ENCODE results near the gene HHIPL1. TPM values are rescaled to one million over a fixed set of nuclear protein-coding genes. Genes with fewer than 3 reads are reported as not detected.

The HHIPL1 gene
- total RNA-seq, 2 experiments from 2014 or later, result not detected

DNA sequence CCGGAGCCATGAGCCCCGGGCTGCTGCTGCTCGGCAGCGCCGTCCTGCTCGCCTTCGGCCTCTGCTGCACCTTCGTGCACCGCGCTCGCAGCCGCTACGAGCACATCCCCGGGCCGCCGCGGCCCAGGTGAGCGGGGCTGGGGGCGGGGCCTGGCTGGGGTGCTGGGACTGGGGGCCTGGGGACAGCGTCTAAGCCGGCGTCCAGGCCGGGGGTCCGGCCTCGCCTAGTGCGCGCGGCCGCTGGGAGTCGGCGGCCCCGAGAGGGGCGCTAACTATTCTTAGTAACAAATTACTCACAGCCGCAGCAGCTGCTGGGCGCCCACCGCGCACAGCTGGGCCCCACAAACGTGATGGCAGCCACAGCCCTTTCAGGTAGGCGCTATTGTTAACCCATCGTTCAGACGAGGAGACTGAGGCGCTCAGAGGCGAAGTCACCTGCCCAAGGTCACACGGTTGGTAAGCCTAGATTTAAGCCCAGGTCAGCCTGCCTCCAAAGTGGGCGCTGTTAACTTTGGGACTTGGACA is 39.5 kb downstream of the HHIPL1 start:
- ATAC-seq (ENCODE audit: poor library complexity) (peak; percentile 30), DNase-seq (peak in 1 of 14 experiments; percentile 14)
- Mint-ChIP-seq H3K27ac (no peak overlapping the region), H3K36me3 (ENCODE audit: low read depth) (no peaks in the 10 kb centered on the region), H3K4me3 (no peak overlapping the region), H3K4me1 (ENCODE audit: low read depth) (peaks cover 12% of the 10 kb centered on the region), H3K27me3 (peaks cover 25% of the 10 kb centered on the region), H3K9me3 (no peaks in the 10 kb centered on the region)
- TF ChIP-seq, protein P1, sequence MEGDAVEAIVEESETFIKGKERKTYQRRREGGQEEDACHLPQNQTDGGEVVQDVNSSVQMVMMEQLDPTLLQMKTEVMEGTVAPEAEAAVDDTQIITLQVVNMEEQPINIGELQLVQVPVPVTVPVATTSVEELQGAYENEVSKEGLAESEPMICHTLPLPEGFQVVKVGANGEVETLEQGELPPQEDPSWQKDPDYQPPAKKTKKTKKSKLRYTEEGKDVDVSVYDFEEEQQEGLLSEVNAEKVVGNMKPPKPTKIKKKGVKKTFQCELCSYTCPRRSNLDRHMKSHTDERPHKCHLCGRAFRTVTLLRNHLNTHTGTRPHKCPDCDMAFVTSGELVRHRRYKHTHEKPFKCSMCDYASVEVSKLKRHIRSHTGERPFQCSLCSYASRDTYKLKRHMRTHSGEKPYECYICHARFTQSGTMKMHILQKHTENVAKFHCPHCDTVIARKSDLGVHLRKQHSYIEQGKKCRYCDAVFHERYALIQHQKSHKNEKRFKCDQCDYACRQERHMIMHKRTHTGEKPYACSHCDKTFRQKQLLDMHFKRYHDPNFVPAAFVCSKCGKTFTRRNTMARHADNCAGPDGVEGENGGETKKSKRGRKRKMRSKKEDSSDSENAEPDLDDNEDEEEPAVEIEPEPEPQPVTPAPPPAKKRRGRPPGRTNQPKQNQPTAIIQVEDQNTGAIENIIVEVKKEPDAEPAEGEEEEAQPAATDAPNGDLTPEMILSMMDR (IDR thresholded peaks at IDR 0.05), result no peak
- CTCF ChIA-PET, result interaction anchor here (0.7 kb wide), 1 partner anchor 201 kb away, joined by 3 read pairs; no protein-coding TSS in a partner anchor
- Histone ChIP-seq H3K9me3 (ENCODE audit: control insufficient read depth in 1 of 2, insufficient read depth in 1 of 2, low read length in 2 of 2) (peaks cover 0 to 5% of the 10 kb centered on the region in 2 experiments), H3K27me3 (ENCODE audit: control insufficient read depth in 1 of 2, insufficient read depth in 2 of 2, low read length in 2 of 2) (peaks cover 13 to 19% of the 10 kb centered on the region in 2 experiments), H3K4me3 (ENCODE audit: low read length) (peak overlapping the region; percentile 31), H3K4me1 (ENCODE audit: insufficient read depth, low read length) (peaks cover 31% of the 10 kb centered on the region), H3K36me3 (ENCODE audit: insufficient read depth, low read length) (no peaks in the 10 kb centered on the region), H3K27ac (ENCODE audit: low read depth in 1 of 2, low read length in 2 of 2) (no peak overlapping the region)
- POLR2A ChIA-PET, result interaction anchor here (0.9 to 2.3 kb wide), 5 partner anchors 17 to 287 kb away, joined by 3 to 23 read pairs (median 3); partner anchors contain the start of genes CCDC85C, CCNK, EML1 and SETD3
- intact Hi-C loops (cut with DNase I, micrococcal nuclease), result loop anchor here in 1 of 2 experiments (5.0 to 10.0 kb wide), 3 partner anchors 288 to 693 kb away; partner anchors contain the start of gene WDR25

DNA sequence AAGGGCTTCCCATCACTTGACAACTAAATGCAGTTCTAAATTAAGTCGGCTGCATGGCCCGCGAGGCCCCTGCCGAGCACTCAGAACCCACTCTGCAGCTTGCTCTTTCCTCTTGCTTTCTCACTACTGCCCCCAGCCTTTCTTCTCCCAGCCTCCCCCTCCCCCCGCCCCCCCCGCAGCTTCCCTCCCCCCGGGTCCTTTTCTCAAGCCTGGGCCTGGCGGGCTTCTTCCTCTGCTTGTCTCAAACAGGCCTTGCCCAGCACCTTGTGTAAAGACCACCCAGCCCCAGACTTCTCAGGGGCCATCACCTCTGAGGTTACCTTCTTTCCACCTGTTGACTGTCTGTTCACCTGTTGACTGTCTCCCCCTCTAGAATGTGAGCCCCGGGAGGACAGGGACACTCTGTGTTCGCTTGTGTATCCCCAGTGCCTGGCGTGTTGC is 40.2 kb downstream of the HHIPL1 start:
- Histone ChIP-seq H3K4me1 (ENCODE audit: insufficient read depth, low read length) (peaks cover 31% of the 10 kb centered on the region), H3K27me3 (ENCODE audit: control insufficient read depth in 1 of 2, insufficient read depth in 2 of 2, low read length in 2 of 2) (peaks cover 14 to 19% of the 10 kb centered on the region in 2 experiments), H3K4me3 (ENCODE audit: low read length) (no peak overlapping the region), H3K36me3 (ENCODE audit: insufficient read depth, low read length) (no peaks in the 10 kb centered on the region), H3K9me3 (ENCODE audit: control insufficient read depth in 1 of 2, insufficient read depth in 1 of 2, low read length in 2 of 2) (peaks cover 0 to 5% of the 10 kb centered on the region in 2 experiments), H3K27ac (ENCODE audit: low read depth in 1 of 2, low read length in 2 of 2) (no peak overlapping the region)
- Mint-ChIP-seq H3K4me1 (ENCODE audit: low read depth) (peaks cover 12% of the 10 kb centered on the region), H3K4me3 (peak overlapping the region; percentile 85), H3K36me3 (ENCODE audit: low read depth) (no peaks in the 10 kb centered on the region), H3K27me3 (peaks cover 31% of the 10 kb centered on the region), H3K9me3 (no peaks in the 10 kb centered on the region), H3K27ac (no peak overlapping the region)
- intact Hi-C loops (cut with DNase I, micrococcal nuclease), result loop anchor here in 1 of 2 experiments (5.0 to 10.0 kb wide), 2 partner anchors 168 to 530 kb away; no protein-coding TSS in a partner anchor
- ChIA-PET POLR2A (interaction anchor here (2.3 kb wide), 1 partner anchor 81 kb away, joined by 23 read pairs; the partner anchor contains the start of gene CCDC85C), CTCF (no interaction called here)
- ATAC-seq (ENCODE audit: poor library complexity) (no peak), DNase-seq (no peak)
- TF ChIP-seq, protein P1 (IDR thresholded peaks at IDR 0.05), result no peak

DNA sequence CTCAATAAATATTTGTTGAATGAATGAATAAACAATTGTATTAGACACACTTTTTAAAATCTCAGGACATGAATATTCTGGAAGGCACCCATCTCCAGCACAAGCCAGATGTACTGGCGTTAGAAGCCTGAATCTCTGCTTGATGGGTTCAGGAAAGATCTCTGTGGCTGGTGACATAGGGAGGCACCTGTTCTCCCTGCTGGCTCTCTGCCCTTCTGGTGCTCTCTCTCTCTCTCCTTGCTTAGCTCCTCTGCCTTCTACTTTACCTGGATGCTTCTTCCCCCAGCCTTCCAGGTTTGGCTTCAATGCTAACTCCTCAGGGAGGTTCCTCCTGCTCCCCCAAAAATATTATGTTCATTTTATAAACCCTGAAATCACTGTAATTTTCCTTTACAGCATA is 40.7 kb downstream of the HHIPL1 start:
- CTCF ChIA-PET, result no interaction called here
- H3K27me3 ChIP-seq (ENCODE audit: control insufficient read depth in 1 of 2, insufficient read depth in 2 of 2, low read length in 2 of 2), result peaks cover 14 to 19% of the 10 kb centered on the region in 2 experiments
- Mint-ChIP-seq H3K4me3 (peak overlapping the region; percentile 85), H3K27ac (no peak overlapping the region), H3K36me3 (ENCODE audit: low read depth) (no peaks in the 10 kb centered on the region), H3K4me1 (ENCODE audit: low read depth) (peaks cover 12% of the 10 kb centered on the region), H3K9me3 (no peaks in the 10 kb centered on the region), H3K27me3 (peaks cover 31% of the 10 kb centered on the region)
- DNase-seq (no peak), ATAC-seq (ENCODE audit: poor library complexity) (no peak)
- H3K4me3 ChIP-seq (ENCODE audit: low read length), result no peak overlapping the region
- no peak overlapping the region for H3K27ac ChIP-seq (ENCODE audit: low read depth in 1 of 2, low read length in 2 of 2)
- peaks cover 31% of the 10 kb centered on the region for H3K4me1 ChIP-seq (ENCODE audit: insufficient read depth, low read length)
- POLR2A ChIA-PET, result interaction anchor here (2.3 kb wide), 1 partner anchor 81 kb away, joined by 23 read pairs; the partner anchor contains the start of gene CCDC85C
- intact Hi-C loops (cut with DNase I, micrococcal nuclease), result loop anchor here in 1 of 2 experiments (5.0 to 10.0 kb wide), 2 partner anchors 168 to 529 kb away; no protein-coding TSS in a partner anchor
- H3K36me3 ChIP-seq (ENCODE audit: insufficient read depth, low read length), result no peaks in the 10 kb centered on the region
- H3K9me3 ChIP-seq (ENCODE audit: control insufficient read depth in 1 of 2, insufficient read depth in 1 of 2, low read length in 2 of 2), result peaks cover 0 to 5% of the 10 kb centered on the region in 2 experiments
- TF ChIP-seq, protein P1 (IDR thresholded peaks at IDR 0.05), result no peak

Data from CD4-positive, alpha-beta T cell (primary cell).